ENCODE measurements around the gene ZFP91. TPM values are rescaled to one million over a fixed set of nuclear protein-coding genes. Genes with fewer than 3 reads are reported as not detected.

The ZFP91 gene
- total RNA-seq, 4 donors from 2014 or later: 38.6 to 62.0 (median 56.2) TPM

DNA sequence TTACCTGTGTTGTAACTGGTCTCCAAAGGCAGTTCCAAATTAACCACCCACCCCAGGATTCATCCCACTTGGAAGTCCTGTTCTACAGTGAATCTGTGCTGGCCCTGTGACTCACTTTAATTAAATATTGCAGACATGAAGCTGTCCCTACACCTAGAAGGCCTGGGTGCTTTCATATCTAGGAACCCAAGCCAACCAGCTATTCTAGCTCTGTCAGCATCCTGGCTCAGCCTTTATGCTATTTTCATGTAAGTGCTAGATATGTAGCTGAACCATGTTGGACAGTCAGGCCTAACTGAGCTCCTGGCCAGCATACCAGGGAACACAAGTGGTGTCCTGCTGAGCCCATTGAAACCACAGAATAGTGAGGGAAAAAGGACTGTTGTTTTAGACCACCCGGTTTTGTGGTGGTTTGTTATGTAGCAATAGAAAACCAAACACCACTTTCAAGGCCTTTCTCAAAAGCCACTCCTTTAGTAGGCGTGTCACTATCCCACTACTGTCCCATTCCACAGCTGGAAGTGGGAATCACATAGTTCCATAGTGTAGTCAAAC lies 73.9 kb downstream of the ZFP91 start:
- DNase-seq: no peak
- TF ChIP-seq EP300 (IDR thresholded peaks at IDR 0.05; ENCODE audit: low read depth) (no peak), POLR2AphosphoS5 (IDR thresholded peaks at IDR 0.05) (no peak), POLR2A (IDR thresholded peaks at IDR 0.05) (no peak)
- TF ChIP-seq, protein P1, sequence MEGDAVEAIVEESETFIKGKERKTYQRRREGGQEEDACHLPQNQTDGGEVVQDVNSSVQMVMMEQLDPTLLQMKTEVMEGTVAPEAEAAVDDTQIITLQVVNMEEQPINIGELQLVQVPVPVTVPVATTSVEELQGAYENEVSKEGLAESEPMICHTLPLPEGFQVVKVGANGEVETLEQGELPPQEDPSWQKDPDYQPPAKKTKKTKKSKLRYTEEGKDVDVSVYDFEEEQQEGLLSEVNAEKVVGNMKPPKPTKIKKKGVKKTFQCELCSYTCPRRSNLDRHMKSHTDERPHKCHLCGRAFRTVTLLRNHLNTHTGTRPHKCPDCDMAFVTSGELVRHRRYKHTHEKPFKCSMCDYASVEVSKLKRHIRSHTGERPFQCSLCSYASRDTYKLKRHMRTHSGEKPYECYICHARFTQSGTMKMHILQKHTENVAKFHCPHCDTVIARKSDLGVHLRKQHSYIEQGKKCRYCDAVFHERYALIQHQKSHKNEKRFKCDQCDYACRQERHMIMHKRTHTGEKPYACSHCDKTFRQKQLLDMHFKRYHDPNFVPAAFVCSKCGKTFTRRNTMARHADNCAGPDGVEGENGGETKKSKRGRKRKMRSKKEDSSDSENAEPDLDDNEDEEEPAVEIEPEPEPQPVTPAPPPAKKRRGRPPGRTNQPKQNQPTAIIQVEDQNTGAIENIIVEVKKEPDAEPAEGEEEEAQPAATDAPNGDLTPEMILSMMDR (IDR thresholded peaks at IDR 0.05): no peak
- 68 to 100% methylated on average over 1 to 2 of the region's 2 CpGs for WGBS, 2 donors (ENCODE audit: low coverage in 1 of 2)
- H3K9me3 ChIP-seq: no peaks in the 10 kb centered on the region
- no peaks in the 10 kb centered on the region for H3K36me3 ChIP-seq
- in situ Hi-C loops (cut with MboI; ENCODE audit: low pct_ligation_motif_present in 1 of 4, low pct_unique_long_range_greater_than_20kb in 1 of 4, low sequenced_read_pairs in 3 of 4): loop anchor here in 3 of 4 donors (25.0 kb wide), 2 partner anchors 259 to 409 kb away; no protein-coding TSS in a partner anchor
- intact Hi-C loops (cut with DNase I; ENCODE audit: low total_unique reads): no loop called here
- no peak overlapping the region for H3K4me3 ChIP-seq
- peaks cover 0 to 6% (median 4%) of the 10 kb centered on the region in 4 donors for H3K4me1 ChIP-seq
- no peaks in the 10 kb centered on the region for H3K27me3 ChIP-seq
- H3K27ac ChIP-seq: no peak overlapping the region

DNA sequence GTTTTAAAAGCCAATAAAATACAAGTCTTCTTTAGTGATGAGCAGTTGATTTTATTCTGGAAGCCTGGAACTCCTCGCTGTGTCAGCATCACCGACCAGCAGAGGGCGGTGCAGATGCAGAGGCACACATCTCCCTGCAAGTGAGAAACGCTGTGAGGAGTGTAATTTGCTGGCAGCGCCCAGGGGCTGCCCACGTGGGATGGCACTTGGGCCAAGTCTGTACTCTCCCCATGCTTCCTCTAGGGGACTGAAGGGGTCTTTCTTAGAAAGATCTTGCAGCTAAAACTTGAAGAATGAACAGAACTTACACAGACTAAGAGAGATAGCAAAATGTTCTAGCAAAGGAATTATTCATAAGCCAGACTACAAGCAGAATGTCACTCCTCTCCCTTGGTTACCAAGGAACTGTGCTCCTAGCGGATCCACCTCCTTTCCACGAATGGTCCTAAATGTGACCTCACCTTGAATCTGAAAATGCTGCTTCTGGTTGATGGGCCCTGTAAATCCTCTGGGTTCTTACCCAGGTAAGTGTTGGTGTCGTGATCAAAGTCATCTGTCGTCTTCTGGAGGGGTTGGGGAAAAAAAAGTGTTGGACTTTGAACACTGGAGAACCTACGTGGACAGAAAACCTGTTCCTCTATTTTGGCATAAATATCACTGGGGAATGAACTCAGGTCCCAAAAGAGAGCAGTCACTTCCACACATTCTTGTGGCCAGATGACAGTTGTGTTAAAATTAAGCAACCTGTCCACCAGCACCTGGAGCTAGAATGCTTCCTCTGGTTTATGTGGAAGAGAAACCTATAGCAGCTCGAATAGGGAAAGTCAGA lies 75.4 kb downstream of the ZFP91 start:
- in situ Hi-C loops (cut with MboI; ENCODE audit: low pct_ligation_motif_present in 1 of 4, low pct_unique_long_range_greater_than_20kb in 1 of 4, low sequenced_read_pairs in 3 of 4) (loop anchor here in 3 of 4 donors (25.0 kb wide), 2 partner anchors 258 to 408 kb away; no protein-coding TSS in a partner anchor), intact Hi-C loops (cut with DNase I; ENCODE audit: low total_unique reads) (no loop called here)
- TF ChIP-seq POLR2AphosphoS5 (IDR thresholded peaks at IDR 0.05): no peak
- TF ChIP-seq, protein P1 (IDR thresholded peaks at IDR 0.05): peak; percentile 76 to 88 (median 85)
- peak; percentile 81 for DNase-seq
- Histone ChIP-seq H3K27me3 (no peaks in the 10 kb centered on the region), H3K4me3 (no peak overlapping the region), H3K36me3 (no peaks in the 10 kb centered on the region), H3K4me1 (peaks cover 0 to 6% (median 4%) of the 10 kb centered on the region in 4 donors), H3K27ac (no peak overlapping the region), H3K9me3 (no peaks in the 10 kb centered on the region)
- WGBS, 2 donors (ENCODE audit: low coverage in 1 of 2): 5 to 24% methylated on average over 4 to 12 of the region's 12 CpGs

DNA sequence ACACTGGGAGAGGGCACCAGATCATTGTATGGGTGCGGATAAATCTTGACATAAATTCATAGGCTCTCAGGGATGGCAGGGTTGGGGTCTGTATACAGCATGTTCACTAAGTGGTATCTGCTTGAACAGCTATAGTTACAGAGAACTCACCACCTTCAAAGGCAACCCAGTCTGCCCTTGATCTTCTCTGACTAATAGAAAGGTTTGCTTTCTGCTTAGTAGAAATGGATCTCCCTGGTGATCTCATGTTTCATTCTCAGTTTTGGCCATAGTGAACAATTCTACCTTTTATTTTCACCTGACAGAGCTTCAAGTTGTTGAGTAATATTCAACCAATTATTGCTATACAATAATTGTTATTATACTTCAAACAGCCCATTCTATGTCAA lies 76.0 kb downstream of the ZFP91 start:
- H3K27me3 ChIP-seq: no peaks in the 10 kb centered on the region
- WGBS, 2 donors (ENCODE audit: low coverage in 1 of 2): 89% methylated on average over 1 of the region's 1 CpG; no CpG with 5 or more reads in 1 of the 2 donors
- in situ Hi-C loops (cut with MboI; ENCODE audit: low pct_ligation_motif_present in 1 of 4, low pct_unique_long_range_greater_than_20kb in 1 of 4, low sequenced_read_pairs in 3 of 4) (loop anchor here in 3 of 4 donors (25.0 kb wide), 2 partner anchors 257 to 407 kb away; no protein-coding TSS in a partner anchor), intact Hi-C loops (cut with DNase I; ENCODE audit: low total_unique reads) (no loop called here)
- no peak overlapping the region for H3K27ac ChIP-seq
- H3K4me3 ChIP-seq: no peak overlapping the region
- no peaks in the 10 kb centered on the region for H3K9me3 ChIP-seq
- DNase-seq: no peak
- TF ChIP-seq EP300 (IDR thresholded peaks at IDR 0.05; ENCODE audit: low read depth): no peak
- no peak for TF ChIP-seq POLR2AphosphoS5 (IDR thresholded peaks at IDR 0.05)
- no peak for TF ChIP-seq POLR2A (IDR thresholded peaks at IDR 0.05)
- TF ChIP-seq, protein P1 (IDR thresholded peaks at IDR 0.05): no peak
- H3K36me3 ChIP-seq: no peaks in the 10 kb centered on the region
- peaks cover 0 to 8% (median 5%) of the 10 kb centered on the region in 4 donors for H3K4me1 ChIP-seq

DNA sequence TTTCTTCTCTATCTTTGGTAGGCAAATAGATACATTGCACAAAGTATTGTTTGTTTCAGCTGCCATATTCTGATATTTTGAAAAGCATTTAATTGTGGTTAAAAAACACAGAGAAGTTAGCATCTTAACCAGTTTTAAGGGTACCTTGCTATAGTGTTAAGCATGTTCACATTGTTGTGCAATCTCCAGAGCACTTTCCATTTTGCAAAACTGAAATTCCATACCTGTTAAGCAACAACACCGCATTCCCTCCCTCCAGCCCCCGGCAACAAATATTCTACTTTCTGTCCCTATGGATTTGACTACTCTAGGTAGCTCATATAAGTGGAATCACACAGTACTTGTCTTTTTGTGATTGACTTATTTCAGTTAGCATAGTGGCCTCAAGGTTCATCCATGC lies 77.5 kb downstream of the ZFP91 start:
- in situ Hi-C loops (cut with MboI; ENCODE audit: low pct_ligation_motif_present in 1 of 4, low pct_unique_long_range_greater_than_20kb in 1 of 4, low sequenced_read_pairs in 3 of 4): loop anchor here in 3 of 4 donors (25.0 kb wide), 2 partner anchors 256 to 406 kb away; no protein-coding TSS in a partner anchor
- TF ChIP-seq, protein P1 (IDR thresholded peaks at IDR 0.05): no peak
- TF ChIP-seq EP300 (IDR thresholded peaks at IDR 0.05; ENCODE audit: low read depth): no peak
- no peak for TF ChIP-seq POLR2AphosphoS5 (IDR thresholded peaks at IDR 0.05)
- TF ChIP-seq POLR2A (IDR thresholded peaks at IDR 0.05): no peak
- WGBS, 2 donors (ENCODE audit: low coverage in 1 of 2): 95 to 100% methylated on average over 2 of the region's 2 CpGs

More for the DNA sequence above, 77.5 kb downstream of the ZFP91 start:
- Histone ChIP-seq H3K36me3 (no peaks in the 10 kb centered on the region), H3K4me1 (peaks cover 0 to 9% (median 5%) of the 10 kb centered on the region in 4 donors), H3K9me3 (no peaks in the 10 kb centered on the region), H3K27ac (no peak overlapping the region), H3K27me3 (no peaks in the 10 kb centered on the region), H3K4me3 (no peak overlapping the region)
- no peak for DNase-seq
- intact Hi-C loops (cut with DNase I; ENCODE audit: low total_unique reads): no loop called here

Data from transverse colon (tissue), 4 donors.